Astrocyte (in vitro differentiated cells and primary cell): ENCODE measurements around the gene P4HA3. TPM values are rescaled to one million over a fixed set of nuclear protein-coding genes. Genes with fewer than 3 reads are reported as not detected.

Experiments
- DNase-seq: peaks from one replicate; pipeline ENCODE4 v3.0.0-alpha.2; 2010; ENCODE audit warnings: low read depth
- FAIRE-seq: peaks from 2 replicates; lab custom pipeline; 2011; peaks lifted over from hg19 to GRCh38; lab: Jason Lieb, UNC
- H2AFZ ChIP-seq: 2 replicates; pipeline ENCODE4 v1.6.0; 2012; ENCODE audit warnings: low read depth, low read length, inconsistent platforms
- H3K27ac ChIP-seq: 2 replicates; pipeline ENCODE4 v1.5.1; 2011; ENCODE audit warnings: low read depth, low read length, inconsistent platforms
- H3K27me3 ChIP-seq: 2 replicates; pipeline ENCODE4 v1.6.0; 2011; ENCODE audit warnings: low read length, inconsistent platforms; ENCODE audit not compliant: insufficient read depth
- H3K36me3 ChIP-seq: 2 replicates; pipeline ENCODE4 v1.5.1; 2011; ENCODE audit warnings: low read length, inconsistent platforms; ENCODE audit not compliant: insufficient read depth
- H3K4me1 ChIP-seq: 2 replicates; pipeline ENCODE4 v1.5.1; 2011; ENCODE audit warnings: low read length, inconsistent platforms; ENCODE audit not compliant: insufficient read depth
- H3K4me2 ChIP-seq: 2 replicates; pipeline ENCODE4 v1.6.0; 2012; ENCODE audit warnings: low read length, inconsistent platforms
- H3K4me3 ChIP-seq: 2 replicates; pipeline ENCODE4 v1.5.1; 2011; ENCODE audit warnings: low read depth, mild to moderate bottlenecking, low read length, inconsistent platforms; ENCODE audit not compliant: insufficient read depth
- H3K79me2 ChIP-seq: 2 replicates; pipeline ENCODE4 v1.6.0; 2012; ENCODE audit warnings: mild to moderate bottlenecking, low read length, inconsistent platforms; ENCODE audit not compliant: insufficient read depth
- H3K9ac ChIP-seq: 2 replicates; pipeline ENCODE4 v1.6.0; 2012; ENCODE audit warnings: mild to moderate bottlenecking, low read length, inconsistent platforms
- H3K9me3 ChIP-seq: 2 replicates; pipeline ENCODE4 v1.5.1; 2012; ENCODE audit warnings: low read depth, mild to moderate bottlenecking, low read length, inconsistent platforms; ENCODE audit not compliant: insufficient read depth
- H4K20me1 ChIP-seq: 2 replicates; pipeline ENCODE4 v1.6.0; 2012; ENCODE audit warnings: low read length, inconsistent platforms; ENCODE audit not compliant: insufficient read depth
- H3K27ac Mint-ChIP-seq: one replicate; pipeline ENCODE4 v1.8.0; 2021; ENCODE audit warnings: mild to moderate bottlenecking, mixed read lengths; ENCODE audit not compliant: unreplicated experiment
- H3K27me3 Mint-ChIP-seq: one replicate; pipeline ENCODE4 v1.8.0; 2021; ENCODE audit warnings: low read depth, mixed read lengths; ENCODE audit not compliant: unreplicated experiment
- H3K36me3 Mint-ChIP-seq: one replicate; pipeline ENCODE4 v1.8.0; 2021; ENCODE audit warnings: low read depth, mixed read lengths; ENCODE audit not compliant: unreplicated experiment
- H3K4me1 Mint-ChIP-seq: one replicate; pipeline ENCODE4 v1.8.0; 2021; ENCODE audit warnings: low read depth, mixed read lengths; ENCODE audit not compliant: unreplicated experiment
- H3K4me3 Mint-ChIP-seq: one replicate; pipeline ENCODE4 v1.8.0; 2021; ENCODE audit warnings: mild to moderate bottlenecking, moderate library complexity, mixed read lengths; ENCODE audit not compliant: unreplicated experiment
- H3K9me3 Mint-ChIP-seq: one replicate; pipeline ENCODE4 v1.8.0; 2021; ENCODE audit warnings: mild to moderate bottlenecking, mixed read lengths; ENCODE audit not compliant: unreplicated experiment
- EZH2 ChIP-seq: IDR thresholded peaks from 2 replicates; pipeline ENCODE4 v1.6.1; 2012; ENCODE audit warnings: mild to moderate bottlenecking, low read length, inconsistent platforms; ENCODE audit not compliant: insufficient read depth
- total RNA-seq: library from RNA; stranded (reverse); gene quantifications from 2 replicates; pipeline ENCODE4 v1.2.1, GENCODE V29; 2021
- TF ChIP-seq, protein P1 (sequence below): IDR thresholded peaks from 2 replicates; pipeline ENCODE4 v1.5.1; 2011; ENCODE audit warnings: low read depth, mild to moderate bottlenecking, inconsistent platforms, low read length, moderate library complexity; ENCODE audit not compliant: insufficient read depth

The P4HA3 gene
- total RNA-seq, 1 donor from 2014 or later: 3.3 TPM

DNA sequence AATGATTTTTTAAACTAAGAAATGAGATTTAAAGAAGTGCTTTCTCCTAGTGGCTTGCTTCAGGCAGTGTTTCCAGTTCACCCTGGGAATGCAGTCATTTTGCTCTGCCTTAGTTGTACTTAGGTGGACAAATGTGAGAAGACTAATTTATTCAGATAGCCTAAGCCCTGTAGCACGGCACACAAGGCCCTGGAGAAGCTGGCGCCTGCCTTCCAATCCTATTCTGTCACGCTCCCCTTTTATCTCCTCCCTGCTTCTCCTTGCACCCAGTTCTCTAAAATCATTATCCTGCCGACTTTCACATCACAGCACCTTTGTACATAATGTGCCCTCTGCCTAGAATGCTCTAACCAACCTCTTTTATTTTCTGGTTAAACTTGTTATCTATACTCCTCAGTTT is 76.3 kb downstream of the P4HA3 start:
- no peak overlapping the region for H2AFZ ChIP-seq
- no peaks in the 10 kb centered on the region for H3K27me3 ChIP-seq
- TF ChIP-seq EZH2: no peak
- TF ChIP-seq, protein P1, sequence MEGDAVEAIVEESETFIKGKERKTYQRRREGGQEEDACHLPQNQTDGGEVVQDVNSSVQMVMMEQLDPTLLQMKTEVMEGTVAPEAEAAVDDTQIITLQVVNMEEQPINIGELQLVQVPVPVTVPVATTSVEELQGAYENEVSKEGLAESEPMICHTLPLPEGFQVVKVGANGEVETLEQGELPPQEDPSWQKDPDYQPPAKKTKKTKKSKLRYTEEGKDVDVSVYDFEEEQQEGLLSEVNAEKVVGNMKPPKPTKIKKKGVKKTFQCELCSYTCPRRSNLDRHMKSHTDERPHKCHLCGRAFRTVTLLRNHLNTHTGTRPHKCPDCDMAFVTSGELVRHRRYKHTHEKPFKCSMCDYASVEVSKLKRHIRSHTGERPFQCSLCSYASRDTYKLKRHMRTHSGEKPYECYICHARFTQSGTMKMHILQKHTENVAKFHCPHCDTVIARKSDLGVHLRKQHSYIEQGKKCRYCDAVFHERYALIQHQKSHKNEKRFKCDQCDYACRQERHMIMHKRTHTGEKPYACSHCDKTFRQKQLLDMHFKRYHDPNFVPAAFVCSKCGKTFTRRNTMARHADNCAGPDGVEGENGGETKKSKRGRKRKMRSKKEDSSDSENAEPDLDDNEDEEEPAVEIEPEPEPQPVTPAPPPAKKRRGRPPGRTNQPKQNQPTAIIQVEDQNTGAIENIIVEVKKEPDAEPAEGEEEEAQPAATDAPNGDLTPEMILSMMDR: no peak
- H3K9me3 ChIP-seq: no peaks in the 10 kb centered on the region
- H3K9ac ChIP-seq: no peak overlapping the region
- Mint-ChIP-seq H3K4me3 (no peak overlapping the region), H3K36me3 (peaks cover 18% of the 10 kb centered on the region), H3K27me3 (no peaks in the 10 kb centered on the region), H3K9me3 (no peaks in the 10 kb centered on the region), H3K27ac (no peak overlapping the region), H3K4me1 (no peaks in the 10 kb centered on the region)
- H3K27ac ChIP-seq: no peak overlapping the region
- no peaks in the 10 kb centered on the region for H4K20me1 ChIP-seq
- FAIRE-seq (no peak), DNase-seq (no peak)
- H3K79me2 ChIP-seq: no peaks in the 10 kb centered on the region
- no peak overlapping the region for H3K4me3 ChIP-seq
- H3K36me3 ChIP-seq: peaks cover 23% of the 10 kb centered on the region
- no peak overlapping the region for H3K4me2 ChIP-seq
- H3K4me1 ChIP-seq: no peaks in the 10 kb centered on the region

DNA sequence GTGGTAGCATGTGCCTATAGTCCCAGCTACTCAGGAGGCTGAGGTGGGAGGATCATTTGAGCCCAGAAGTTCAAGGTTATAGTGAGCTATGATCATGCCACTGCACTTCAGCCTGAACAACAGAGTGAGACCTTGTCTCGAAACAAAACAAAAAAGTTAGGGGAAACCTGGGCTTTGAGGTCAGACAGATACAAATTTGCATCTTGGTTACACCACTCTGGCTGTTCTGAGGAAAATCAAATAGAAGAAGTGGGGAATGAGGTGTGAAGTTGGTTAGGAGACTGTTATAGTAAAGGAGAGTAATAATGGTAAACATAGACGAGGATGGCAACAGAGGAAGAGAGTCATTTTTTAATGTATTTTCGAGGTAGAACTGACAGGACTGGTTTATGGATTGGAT is 77.8 kb downstream of the P4HA3 start:
- TF ChIP-seq EZH2: no peak
- TF ChIP-seq, protein P1: no peak
- H3K9me3 ChIP-seq: no peaks in the 10 kb centered on the region
- H3K27ac Mint-ChIP-seq: no peak overlapping the region
- FAIRE-seq: no peak
- no peaks in the 10 kb centered on the region for H3K4me1 ChIP-seq
- H3K4me3 Mint-ChIP-seq: no peak overlapping the region
- H3K27me3 Mint-ChIP-seq: no peaks in the 10 kb centered on the region
- H3K79me2 ChIP-seq: no peaks in the 10 kb centered on the region
- no peaks in the 10 kb centered on the region for H3K9me3 Mint-ChIP-seq
- no peaks in the 10 kb centered on the region for H4K20me1 ChIP-seq
- no peak for DNase-seq
- H3K4me2 ChIP-seq: no peak overlapping the region
- peaks cover 23% of the 10 kb centered on the region for H3K36me3 ChIP-seq
- H3K4me3 ChIP-seq: no peak overlapping the region
- no peak overlapping the region for H3K9ac ChIP-seq
- H3K27me3 ChIP-seq: no peaks in the 10 kb centered on the region
- peaks cover 14% of the 10 kb centered on the region for H3K36me3 Mint-ChIP-seq
- H3K4me1 Mint-ChIP-seq: no peaks in the 10 kb centered on the region
- no peak overlapping the region for H3K27ac ChIP-seq
- H2AFZ ChIP-seq: no peak overlapping the region

DNA sequence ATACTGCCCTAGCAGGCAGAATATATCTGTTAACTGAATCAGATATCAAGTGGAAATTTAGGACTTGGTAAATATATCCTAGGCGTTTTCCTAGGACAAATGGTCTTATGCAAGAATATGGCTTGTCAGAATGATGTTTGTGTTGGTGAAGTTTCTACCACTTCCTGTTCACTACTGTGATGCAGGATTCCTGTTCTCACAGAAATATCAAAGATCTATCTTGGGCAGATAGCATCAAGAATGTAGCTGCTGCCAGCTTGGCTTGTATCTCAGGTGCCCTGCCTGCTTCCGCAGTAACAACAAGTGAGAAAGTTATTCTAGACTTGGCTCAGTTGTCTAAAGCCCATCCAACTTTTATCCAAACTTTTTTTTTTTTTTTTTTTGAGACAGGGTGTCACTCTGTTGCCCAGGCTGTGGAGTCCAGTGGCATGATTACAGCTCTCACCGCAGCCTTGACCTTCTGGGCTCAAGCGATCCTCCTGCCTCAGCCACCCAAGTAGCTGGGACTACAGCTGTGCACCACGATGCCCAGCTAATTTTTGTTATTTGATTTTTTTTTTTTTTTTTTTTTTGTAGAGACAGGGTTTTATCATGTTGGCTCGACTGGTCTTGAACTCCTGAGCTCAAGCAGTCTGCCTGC is 79.0 kb downstream of the P4HA3 start:
- Histone ChIP-seq H3K27ac (no peak overlapping the region), H3K9me3 (no peaks in the 10 kb centered on the region), H4K20me1 (no peaks in the 10 kb centered on the region), H3K4me1 (no peaks in the 10 kb centered on the region), H3K9ac (no peak overlapping the region), H2AFZ (no peak overlapping the region), H3K4me3 (no peak overlapping the region), H3K79me2 (no peaks in the 10 kb centered on the region), H3K27me3 (no peaks in the 10 kb centered on the region), H3K4me2 (no peak overlapping the region), H3K36me3 (peaks cover 18% of the 10 kb centered on the region)
- no peak overlapping the region for H3K27ac Mint-ChIP-seq
- H3K36me3 Mint-ChIP-seq: peaks cover 14% of the 10 kb centered on the region
- H3K9me3 Mint-ChIP-seq: no peaks in the 10 kb centered on the region
- DNase-seq: no peak
- H3K4me1 Mint-ChIP-seq: peaks cover 2% of the 10 kb centered on the region
- no peak for TF ChIP-seq EZH2
- TF ChIP-seq, protein P1: no peak
- no peaks in the 10 kb centered on the region for H3K27me3 Mint-ChIP-seq
- no peak for FAIRE-seq
- no peak overlapping the region for H3K4me3 Mint-ChIP-seq
